HG02623 (cell line): ENCODE results near the gene IRF2BP1.

ENCODE experiments used
- ATAC-seq: cut with Tn5 transposase; IDR thresholded peaks from one replicate; pipeline ENCODE4 v1.9.1; 2021; ENCODE audit warnings: moderate library complexity; ENCODE audit not compliant: unreplicated experiment

IRF2BP1 gene, protein sequence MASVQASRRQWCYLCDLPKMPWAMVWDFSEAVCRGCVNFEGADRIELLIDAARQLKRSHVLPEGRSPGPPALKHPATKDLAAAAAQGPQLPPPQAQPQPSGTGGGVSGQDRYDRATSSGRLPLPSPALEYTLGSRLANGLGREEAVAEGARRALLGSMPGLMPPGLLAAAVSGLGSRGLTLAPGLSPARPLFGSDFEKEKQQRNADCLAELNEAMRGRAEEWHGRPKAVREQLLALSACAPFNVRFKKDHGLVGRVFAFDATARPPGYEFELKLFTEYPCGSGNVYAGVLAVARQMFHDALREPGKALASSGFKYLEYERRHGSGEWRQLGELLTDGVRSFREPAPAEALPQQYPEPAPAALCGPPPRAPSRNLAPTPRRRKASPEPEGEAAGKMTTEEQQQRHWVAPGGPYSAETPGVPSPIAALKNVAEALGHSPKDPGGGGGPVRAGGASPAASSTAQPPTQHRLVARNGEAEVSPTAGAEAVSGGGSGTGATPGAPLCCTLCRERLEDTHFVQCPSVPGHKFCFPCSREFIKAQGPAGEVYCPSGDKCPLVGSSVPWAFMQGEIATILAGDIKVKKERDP

DNA sequence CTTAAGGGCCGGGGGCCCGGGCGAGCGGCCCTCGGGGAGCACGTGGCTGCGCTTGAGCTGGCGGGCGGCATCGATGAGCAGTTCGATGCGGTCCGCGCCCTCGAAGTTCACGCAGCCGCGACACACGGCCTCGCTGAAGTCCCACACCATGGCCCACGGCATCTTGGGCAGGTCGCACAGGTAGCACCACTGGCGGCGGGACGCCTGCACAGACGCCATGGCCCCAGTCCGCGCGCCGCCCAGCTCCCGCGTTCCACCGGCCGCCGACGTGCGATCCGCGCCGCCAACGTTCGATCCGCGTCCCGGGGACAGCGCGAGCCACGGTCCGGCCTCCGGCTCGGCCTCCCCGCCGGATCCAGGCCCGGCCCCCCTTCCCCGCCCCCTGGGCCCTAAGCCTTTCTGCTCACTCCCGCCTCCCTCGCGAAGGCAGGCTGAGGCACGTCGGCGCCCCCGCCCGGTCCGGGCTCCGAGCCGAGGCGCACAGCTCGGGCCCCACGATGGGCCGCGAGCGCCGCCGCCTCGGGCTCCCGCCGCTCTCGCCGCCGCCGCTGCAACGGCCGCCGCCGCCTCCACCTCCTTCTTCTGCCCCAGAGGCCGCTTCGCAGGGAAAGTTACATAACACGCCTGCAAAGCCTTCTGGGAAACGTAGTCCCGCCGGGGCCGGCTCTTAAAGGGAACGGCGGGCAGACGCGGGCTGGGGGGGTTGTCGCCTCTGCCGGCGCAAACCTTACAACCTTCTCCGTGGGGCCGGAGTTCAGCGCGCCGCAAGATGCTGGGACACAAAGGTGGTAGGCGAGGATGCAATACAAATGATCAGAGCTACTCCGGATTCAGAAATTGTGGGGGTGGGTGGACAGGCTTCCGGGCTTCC, at the start of gene IRF2BP1:
Gene IRF2BP1, minus strand, starts transcription at position 586 of the 871 bp plus-strand sequence. Its CDS starts 367 bp downstream, at position 219.
- peak; percentile 43 for ATAC-seq

DNA sequence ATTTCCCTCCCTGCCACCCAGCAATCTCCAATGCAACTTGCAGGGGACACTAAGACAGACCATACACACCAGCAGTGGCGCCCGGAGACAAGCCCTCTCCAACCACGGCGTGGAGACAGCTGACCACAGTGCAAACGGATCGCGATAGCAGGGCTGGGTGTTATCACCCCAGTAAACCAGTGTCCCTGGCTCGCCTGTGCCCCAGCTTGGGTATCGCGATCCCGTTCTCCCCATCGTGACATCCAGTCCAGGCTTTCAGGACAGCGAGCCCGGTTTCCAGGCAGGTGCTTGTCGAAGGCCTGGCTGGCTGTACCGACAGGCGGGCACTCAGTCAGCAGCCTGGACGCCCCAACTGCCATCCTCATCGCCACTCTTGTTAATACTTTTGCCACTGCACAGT, 49.3 kb upstream of the IRF2BP1 start:
- no peak for ATAC-seq

DNA sequence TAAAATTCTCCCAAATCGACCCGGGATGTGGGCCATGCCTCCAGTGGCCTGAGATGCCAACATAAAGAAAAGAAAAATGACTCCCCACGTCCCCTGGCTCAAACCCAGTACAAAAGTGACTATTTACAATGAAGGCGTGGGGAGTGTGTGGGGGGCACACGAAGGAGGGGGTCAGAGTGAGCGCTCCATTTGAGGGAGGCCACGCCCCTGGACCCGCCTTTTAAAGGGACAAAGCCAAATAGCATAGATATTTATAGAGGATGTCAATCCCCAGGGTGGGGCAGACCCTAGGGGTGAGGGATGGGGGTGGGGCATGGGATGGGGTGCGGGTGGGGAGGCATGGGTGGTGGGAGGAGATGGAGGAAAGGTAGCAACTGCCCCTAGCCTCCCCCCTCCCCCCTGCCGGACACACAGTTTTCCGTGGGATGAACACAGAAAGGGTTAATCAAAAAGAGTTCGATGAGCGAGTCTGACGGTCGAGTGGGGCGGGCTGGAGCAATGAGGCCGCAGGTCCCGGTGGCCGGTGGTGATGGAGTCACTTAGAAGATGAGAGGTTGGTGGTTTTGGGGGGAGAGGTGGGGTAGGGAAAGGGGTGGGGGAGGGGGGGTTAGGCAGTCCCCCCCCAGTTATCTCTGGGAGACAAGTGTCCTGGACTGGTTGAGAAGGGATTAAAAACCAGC, 48.8 kb upstream of the IRF2BP1 start:
- ATAC-seq: no peak

DNA sequence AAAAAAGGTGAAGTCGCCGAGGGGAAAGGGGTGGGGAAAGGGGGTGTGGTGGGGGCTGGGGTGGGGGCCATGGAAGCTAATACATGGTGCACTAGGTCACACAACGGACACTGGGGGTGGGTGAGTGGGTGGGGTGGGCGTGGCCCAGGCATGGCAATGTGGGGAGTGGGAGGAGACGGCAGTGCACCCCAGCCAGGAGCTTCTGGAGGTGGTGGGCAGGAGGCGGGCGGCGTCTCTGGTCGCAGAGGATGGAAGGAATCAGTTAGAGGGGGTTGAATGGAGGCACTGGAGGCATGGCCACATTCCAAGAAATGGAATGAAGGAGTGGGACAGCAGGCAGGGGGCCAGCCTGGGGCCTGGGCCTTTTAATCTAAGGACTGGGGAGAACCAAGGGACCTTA, 47.8 kb upstream of the IRF2BP1 start:
- no peak for ATAC-seq

DNA sequence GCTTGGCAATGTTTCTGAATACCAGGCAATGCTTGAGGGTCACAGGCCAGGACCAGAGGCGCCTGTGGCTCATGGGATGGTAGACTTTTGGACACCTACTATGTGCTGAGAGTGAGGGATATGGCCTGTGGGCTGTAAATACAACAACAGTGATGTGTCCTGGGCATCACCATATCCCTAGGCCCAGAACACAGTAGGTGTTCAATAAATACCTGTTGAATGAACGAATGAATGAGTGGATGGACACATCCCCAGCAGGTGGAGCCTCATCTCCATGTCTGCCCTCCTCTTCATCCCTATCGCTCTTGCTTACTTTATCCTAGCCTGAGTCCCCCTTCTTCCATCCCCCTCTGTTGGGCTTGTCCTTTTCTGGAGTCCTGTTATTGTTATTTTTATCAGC, 45.1 kb upstream of the IRF2BP1 start:
- no peak for ATAC-seq

DNA sequence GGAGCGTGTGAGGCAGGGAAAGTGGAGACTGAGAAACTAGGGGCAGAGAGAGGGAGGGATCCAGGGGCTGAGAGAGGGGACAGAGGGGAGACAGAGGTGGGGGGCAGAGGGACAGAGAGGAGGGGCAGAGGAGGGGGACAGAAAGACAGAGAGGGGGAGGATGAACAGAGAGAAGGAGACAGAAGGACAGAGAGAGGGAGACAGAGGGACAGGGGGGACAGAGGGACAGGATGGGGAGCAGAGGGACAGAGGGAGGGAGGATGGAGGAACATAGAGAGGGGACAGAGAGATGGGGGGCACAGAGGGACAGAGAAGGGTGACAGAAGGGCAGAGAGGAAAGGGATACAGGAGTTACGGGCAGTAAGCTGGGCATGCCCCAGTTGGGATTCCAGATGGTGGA, 43.3 kb upstream of the IRF2BP1 start:
- no peak for ATAC-seq

DNA sequence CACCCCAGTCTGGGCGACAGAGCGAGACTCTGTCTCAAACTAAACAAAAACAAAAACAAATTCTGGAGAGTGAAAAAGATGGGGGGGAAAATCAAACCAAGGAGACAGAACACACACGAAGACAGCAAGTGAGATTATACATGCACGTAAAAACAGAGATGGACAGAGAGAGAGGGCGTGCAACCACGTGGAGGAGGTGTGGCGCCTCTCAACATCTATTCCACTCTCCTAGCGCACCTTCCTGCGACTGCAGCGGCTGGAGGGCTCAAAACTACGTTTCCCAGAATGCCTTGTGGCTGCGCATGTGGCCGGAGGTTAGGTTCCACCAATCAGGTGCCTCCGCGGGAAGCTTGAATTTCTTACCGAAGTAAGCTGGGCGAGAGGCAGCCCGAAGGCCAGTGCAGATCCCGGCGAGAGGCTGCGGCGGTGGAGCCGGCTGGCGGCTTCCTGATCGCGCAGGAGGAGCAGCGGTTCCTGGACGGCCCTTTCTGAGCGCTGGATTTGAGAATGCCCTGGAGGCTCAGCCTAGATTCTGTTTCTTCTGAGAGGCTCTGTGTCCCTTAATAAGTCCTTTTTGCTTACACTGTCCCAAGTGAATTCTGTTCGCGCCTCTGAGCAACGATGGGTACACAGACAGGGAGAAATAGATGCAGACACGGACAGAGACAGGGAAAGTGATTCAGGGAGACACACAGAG, 41.8 kb upstream of the IRF2BP1 start:
- ATAC-seq: no peak

DNA sequence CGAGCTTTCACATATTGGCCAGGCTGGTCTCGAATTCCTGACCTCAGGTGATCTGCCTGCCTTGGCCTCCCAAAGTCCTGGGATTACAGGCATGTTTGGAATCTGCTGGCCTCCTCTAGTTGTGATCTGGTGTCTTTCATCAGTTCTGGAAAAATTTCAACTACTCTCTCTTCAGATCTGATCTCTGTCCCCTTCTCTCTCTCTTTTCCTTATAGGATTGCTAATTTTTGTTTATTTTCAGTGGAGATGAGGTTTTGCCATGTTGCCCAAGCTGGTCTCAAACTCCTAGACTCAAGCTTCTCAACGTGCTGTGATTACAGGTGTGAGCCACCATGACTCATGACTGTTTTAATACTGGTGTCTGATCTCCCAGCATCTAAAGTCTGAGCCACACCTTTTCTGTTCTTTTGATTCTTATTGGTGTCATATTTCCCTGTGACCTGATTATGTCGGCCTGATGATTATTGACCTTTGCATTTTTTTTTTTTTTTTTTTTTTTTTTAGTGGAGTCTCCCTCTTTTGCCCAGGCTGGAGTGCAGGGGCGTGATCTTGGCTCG, 39.0 kb upstream of the IRF2BP1 start:
- no peak for ATAC-seq

DNA sequence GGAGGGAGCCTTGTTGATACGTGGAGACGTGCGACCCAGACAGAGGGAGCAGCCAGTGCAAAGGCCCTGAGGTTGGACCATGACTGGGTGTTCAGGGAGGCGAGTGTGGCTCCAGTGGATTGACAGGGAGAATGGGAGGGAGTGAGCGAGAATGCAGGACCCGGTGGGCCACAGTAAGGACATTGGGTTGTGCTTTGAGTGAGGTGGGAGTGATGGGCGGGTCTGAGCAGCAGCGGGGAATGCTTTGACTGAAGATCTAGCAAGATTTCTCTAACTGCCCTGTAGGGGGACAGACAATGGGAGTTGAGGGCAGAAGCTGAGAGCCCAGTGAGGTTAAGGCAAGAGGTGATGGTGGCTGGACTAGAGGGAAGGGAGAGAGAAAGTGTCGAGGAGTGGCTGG, 36.3 kb upstream of the IRF2BP1 start:
- ATAC-seq: no peak

DNA sequence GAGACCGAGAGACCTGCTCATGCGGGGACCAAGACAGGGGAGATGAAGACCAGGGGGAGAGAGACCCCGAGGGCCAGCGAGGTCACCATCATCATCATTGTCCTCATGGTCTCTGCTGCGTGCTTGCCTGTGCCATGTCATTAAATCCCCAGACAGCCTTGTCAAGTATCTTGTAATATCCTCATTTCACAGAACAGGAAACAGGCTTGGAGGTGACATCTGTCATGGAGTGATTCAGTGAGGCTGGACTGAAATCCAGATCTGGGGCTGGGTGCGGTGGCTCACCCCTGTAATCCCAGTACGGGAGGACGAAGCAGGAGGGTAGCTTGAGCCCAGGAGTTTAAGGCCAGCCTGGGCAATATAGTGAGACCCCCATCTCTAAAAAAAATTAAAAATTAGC, 34.5 kb upstream of the IRF2BP1 start:
- ATAC-seq: no peak

DNA sequence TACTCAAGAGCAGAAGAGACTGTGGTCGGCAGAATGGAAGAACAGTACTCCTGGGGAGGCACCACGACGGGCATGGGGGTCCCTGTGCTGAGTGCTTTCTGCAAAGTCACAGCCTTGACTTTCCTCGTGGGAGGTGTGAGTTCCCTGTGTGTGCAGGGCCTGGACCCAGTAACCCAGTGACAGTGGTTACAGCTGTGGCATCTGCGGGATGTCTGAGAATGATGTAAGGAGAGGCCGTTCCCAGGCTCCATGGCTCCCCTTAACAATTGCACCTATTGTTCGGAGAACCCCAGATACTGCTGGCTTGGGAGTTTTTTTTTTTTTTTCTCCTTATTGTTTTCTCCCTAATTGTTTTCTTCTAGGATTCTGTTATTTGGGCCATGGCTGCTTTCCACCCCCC, 33.7 kb upstream of the IRF2BP1 start:
- ATAC-seq: no peak

DNA sequence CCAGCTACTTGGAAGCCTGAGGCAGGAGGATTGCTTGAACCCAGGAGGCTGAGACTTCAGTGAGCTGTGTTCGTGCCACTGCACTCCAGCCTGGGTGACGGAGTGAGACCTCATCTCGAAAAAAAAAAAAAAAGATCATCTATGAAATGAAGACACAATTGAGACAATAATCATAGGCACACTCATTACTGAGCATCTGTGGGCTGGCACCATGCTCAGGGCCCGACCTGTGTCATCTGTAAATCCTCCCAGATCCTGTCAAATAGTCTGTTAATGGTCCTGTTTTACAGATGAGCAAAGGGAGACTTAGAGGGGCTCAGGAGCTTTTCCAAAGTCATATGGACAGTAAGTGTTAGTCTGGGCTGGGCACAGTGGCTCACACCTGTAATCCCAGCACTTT, 32.8 kb upstream of the IRF2BP1 start:
- no peak for ATAC-seq

DNA sequence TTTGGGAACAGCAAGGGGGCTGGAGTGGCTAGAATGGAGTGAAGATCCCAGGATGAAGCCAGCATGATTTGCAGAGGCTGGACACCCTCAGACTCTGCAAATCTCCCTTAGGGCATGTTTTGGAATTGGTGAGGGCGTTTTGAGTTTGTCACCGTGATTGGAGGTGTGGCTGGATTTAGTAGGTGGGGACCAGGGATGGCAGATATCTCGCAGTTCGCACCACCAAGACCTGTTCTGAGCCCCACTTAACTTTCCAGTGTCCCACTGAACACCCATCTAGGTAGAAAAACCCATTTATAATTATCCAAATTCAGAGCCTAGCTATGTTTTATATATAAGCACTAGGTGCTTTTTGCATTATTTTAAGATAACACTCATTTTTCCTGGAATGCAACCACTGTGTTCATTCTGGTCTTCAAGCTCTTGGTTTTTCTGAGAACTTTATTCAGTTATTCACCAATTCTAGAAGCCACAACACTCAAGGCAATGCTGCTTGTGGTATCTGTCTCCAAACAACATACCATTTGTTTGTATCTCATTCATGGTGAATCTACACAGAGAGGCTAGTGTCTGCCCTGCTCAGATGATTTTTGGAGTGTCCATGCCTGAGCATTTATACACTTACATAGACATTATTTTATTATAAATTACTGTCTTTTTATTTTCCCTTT, 31.6 kb upstream of the IRF2BP1 start:
- no peak for ATAC-seq

DNA sequence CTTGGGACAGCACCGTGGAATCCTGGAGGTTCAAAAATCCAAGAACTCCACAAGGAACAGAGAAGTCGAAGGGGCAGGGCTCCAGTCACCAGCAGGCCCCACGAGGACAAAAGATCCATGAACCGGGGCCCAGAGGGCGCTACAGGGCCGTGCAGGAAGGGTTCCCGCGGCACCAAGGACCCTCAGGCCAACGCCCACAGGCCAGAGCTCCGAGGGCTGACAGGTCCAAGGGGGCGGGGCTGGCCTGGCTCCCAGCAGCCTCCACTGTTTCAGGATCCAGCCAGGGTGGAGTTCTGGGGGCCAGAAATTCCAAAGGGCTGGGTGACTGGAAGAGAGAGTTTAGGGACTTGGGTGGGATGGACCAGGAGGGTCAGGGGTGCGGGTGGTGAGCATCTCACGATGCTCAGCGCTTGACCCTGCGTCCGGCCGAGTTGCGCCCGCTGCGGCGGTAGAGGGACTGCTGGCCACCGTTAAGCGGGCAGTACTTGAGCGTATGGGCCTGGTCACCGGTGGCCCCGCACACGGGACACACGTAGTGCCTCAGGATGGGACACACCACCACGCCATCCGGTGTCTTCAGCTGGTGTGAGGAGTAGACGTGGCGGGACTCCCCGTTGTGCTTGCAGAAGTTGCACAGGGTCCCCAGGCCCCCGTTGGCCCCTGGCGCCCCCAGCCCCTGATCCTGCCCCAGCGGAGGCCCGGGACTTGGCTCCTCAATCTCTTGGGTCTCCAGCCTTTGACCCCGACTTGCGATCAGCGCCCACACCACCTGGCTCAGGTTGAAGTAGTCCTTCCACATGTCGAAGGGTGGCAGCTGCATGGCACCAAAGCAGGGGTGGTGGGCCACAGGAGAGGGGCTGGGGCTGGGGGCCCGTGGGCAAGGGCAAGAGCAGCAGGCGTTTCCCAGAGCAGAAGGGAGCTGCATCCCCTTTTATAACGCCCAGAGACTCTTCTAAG, 28.2 kb upstream of the IRF2BP1 start, which contains the start of gene NANOS2:
Gene NANOS2, minus strand, starts transcription at position 905 of the 957 bp plus-strand sequence. Its CDS starts 85 bp downstream, at position 820.
- ATAC-seq: no peak

DNA sequence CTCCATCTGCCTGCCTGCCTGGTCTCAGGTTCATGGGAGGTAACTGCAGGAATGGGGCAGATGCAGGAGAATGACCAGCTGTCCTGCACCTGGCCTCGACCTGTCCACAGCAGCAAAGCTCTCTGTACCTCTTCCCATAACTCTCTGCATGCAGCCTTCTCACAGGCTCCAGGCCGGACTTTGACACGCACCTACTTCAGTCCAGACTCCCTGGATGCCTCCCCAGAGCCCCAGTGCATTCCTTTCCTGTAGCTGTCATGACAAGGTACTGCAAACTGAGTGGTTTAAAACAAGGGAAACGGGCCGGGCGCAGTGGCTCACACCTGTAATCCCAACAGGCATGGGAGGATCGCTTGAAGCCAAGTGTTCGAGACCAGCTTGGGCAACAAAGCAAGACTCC, 25.4 kb upstream of the IRF2BP1 start:
- ATAC-seq: no peak

DNA sequence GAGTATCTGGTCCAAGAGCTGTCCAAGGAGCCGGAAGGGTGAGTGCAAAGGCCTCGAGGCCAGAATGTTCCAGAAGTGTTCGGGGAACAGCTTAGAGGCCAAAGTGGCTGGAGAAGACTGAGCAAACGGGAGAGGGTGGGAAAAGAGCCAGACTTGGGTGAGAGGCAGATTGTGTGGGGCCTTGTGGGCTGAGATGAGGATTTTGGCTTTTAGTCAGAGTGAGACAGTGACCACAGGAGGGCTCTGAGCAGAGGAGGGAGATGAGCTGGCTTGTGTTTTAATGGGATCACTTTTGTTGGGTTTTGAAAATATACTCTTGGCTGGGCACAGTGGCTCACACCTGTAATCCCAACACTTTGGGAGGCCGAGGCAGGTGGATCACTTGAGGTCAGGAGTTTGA, 23.0 kb upstream of the IRF2BP1 start:
- no peak for ATAC-seq

DNA sequence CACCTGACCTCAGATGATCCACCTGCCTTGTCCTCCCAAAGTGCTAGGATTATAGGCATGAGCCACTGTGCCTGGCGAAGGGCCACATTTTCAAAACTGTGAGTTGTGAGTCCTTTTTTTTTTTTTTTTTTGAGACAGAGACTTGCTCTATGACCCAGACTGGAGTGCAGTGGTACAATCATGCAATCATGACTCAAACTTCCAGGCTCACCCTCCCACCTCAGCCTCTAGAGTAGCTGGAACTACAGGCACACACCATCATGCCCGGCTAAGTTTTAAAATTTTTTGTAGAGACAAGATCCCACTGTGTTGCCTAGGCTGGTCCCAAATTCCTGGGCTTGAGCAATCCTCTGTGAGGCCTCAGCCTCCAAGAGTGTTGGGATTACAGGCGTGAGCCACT, 20.3 kb upstream of the IRF2BP1 start:
- ATAC-seq: no peak

DNA sequence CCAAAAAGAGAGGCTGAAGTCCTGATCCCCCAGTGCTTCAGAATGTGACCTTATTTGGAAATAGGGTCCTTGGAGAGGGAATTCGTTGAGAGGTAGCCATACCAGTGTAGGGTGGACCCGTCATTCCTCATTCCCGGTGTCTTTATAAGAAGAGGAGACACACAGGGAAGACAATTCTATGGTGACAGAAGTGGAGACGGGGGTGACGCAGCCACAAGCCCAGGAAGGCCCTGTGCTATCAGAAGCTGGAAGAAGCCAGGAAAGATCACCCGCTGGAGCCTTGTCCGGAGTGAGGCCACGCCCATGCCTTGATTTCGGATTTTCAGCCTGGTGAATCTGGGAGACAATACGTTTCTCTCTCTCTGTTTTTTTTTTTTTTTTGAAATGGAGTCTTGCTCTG, 19.1 kb upstream of the IRF2BP1 start:
- no peak for ATAC-seq
